HG03108 (cell line): ENCODE measurements around the gene NUMA1.

Source experiments
- ATAC-seq: cut with Tn5 transposase; IDR thresholded peaks from one replicate; pipeline ENCODE4 v1.9.1; 2021; ENCODE audit warnings: moderate library complexity; ENCODE audit not compliant: unreplicated experiment

Gene NUMA1, protein sequence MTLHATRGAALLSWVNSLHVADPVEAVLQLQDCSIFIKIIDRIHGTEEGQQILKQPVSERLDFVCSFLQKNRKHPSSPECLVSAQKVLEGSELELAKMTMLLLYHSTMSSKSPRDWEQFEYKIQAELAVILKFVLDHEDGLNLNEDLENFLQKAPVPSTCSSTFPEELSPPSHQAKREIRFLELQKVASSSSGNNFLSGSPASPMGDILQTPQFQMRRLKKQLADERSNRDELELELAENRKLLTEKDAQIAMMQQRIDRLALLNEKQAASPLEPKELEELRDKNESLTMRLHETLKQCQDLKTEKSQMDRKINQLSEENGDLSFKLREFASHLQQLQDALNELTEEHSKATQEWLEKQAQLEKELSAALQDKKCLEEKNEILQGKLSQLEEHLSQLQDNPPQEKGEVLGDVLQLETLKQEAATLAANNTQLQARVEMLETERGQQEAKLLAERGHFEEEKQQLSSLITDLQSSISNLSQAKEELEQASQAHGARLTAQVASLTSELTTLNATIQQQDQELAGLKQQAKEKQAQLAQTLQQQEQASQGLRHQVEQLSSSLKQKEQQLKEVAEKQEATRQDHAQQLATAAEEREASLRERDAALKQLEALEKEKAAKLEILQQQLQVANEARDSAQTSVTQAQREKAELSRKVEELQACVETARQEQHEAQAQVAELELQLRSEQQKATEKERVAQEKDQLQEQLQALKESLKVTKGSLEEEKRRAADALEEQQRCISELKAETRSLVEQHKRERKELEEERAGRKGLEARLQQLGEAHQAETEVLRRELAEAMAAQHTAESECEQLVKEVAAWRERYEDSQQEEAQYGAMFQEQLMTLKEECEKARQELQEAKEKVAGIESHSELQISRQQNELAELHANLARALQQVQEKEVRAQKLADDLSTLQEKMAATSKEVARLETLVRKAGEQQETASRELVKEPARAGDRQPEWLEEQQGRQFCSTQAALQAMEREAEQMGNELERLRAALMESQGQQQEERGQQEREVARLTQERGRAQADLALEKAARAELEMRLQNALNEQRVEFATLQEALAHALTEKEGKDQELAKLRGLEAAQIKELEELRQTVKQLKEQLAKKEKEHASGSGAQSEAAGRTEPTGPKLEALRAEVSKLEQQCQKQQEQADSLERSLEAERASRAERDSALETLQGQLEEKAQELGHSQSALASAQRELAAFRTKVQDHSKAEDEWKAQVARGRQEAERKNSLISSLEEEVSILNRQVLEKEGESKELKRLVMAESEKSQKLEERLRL (N-terminal part only)

DNA sequence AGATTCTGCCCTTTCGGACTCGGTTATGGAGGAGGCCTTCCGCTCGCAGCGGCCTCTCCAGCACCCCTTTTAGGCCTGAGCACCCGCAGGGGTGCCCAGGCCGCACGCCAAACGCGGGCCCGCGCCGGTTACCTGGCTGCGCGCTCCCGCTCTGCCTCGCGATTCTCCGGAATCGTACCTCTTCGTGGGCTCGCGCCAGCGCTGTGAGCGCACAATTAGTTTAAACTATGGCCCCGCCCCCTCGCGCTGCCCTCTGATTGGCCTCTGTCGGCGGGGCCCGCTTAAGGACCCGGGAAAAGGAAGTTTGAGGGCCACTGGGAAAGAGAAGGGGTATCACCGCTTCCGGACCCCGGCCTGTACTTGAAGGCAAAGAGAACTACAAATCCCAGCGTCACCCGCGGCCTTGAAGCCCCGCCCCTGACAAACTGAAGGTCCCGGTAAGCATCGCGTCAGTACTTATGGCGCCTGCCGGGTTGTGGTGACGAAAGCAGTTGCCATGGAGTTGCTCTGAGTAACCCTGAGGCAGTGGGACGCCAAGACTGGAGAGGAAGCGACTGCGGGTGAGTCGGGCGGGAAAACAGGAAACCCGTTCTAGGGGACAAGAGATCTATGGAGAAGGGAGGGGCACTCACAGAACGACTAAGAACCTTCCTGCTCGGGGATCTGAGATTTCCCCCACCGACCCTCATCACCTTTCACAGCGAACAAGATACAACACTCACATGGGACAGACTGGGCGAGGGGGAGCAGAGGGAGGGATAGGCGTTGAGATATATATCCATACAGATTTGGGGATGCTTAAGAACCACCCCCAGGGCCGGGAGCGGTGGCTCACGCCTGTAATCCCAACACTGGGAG is at the start of gene NUMA1, which contains the start of gene LRRC51:
TSS of gene NUMA1 (minus strand) at position 217 of the 858 bp plus-strand sequence. CDS start 44,599 bp downstream, outside the sequence.
TSS of gene LRRC51 (plus strand) at position 525 of the 858 bp plus-strand sequence. CDS start 8,234 bp downstream, outside the sequence.
- peak; percentile 94 for ATAC-seq

GRCh38 chr11:72129381-72129780 is 49.0 kb upstream of the NUMA1 start:
- no peak for ATAC-seq

GRCh38 chr11:72127923-72128322 is 47.6 kb upstream of the NUMA1 start:
- no peak for ATAC-seq

DNA sequence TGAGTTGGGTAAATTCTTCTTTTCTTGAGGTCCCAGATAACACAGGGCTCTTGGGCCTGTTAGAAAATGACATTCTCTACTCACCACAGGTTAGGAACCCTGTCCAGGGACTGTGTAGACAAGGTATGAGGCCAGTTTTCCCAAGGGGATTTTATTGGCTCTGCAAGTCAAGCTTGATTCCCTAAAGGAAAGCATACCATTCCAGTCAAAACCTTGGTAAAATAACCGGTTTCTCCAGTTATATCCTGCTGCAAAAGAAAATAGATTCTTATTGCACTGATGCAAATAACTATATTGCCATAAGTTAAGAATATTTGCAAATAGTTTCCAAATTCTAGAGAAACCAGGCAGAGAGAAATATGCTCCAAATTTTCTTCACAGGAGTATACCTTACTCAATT is 45.6 kb upstream of the NUMA1 start:
- no peak for ATAC-seq

GRCh38 chr11:72124046-72124445 is 43.7 kb upstream of the NUMA1 start:
- no peak for ATAC-seq

GRCh38 chr11:72123117-72123653 is 42.8 kb upstream of the NUMA1 start:
- ATAC-seq = no peak

DNA sequence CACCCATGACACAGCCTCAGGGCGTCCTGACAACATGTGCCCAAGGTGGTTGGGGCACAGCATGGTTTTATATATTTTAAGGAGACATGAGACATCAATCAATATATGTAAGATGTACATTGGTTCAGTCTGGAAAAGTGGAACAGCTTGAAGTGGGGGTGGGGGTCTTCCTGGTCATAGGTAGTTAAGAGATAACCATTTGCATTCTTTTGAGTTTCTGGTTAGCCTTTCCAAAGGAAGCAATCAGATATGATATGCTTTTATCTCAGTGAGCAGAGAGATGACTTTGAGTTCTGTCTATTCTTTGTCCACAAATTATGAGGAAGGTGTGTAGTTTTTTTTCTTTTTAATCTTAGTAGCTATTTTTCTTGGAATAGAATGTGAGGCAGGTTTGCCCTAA is 42.3 kb upstream of the NUMA1 start:
- no peak for ATAC-seq

DNA sequence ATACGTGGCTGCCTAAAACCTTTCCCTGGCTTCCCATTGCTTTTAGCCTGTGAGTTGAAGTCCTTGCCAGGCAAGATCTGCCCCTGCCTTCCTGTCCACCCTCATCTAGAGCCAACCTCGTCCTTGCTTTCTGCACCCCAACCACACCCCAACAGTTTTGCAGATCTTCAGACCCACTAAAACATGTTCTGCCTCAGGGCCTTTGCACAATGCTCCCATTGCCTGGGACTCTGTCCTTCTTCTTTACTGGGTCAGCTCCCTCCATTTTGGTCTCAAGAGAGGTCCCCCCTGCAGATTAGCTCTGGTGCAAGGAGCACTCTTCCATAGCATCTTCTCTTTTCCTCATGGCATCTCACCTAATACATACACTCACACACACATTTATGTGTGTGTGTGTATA is 40.6 kb upstream of the NUMA1 start:
- ATAC-seq = no peak

DNA sequence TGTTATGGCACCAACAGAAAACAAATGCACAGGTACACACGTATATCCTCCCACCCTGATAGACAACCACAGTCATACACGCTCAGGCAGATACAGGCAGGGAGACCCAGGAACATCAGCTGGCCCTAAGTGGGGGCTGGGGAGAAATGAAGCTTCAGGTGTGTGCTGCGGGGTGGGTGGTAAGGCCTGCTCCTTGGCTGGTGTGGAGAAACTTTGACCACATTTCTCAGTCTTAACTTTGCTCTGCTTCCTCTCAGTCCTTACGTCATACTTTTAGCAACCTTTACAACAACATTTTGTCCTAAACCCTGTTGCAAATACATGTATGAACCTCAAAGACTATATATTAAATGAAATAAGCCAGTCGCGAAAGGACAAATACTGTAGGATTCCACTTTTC is 38.9 kb upstream of the NUMA1 start:
- ATAC-seq = no peak

GRCh38 chr11:72116019-72116755 is 35.8 kb upstream of the NUMA1 start:
- no peak for ATAC-seq

DNA sequence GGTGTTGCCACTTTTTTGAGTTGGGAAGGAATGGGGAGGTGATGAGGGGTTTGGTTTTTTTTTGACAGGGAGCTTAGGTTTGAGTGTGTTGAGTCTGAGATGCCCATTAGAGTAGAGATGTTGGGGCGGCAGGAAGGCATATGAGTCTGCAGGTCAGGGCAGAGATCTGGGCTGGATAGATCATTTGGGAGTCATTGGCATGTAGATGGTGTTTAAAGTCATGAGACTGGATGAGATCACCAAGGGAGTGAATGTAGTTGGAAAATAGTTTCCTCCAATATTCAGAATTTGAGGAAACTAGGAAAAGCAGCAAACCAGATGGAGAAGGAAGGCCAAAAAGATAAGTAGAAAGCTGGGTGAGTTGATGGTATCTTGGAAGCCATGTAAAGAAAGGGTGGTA is 34.2 kb upstream of the NUMA1 start:
- no peak for ATAC-seq

- no peak for ATAC-seq
These were observed 32.9 kb upstream of the NUMA1 start for GRCh38 chr11:72112978-72113808.

DNA sequence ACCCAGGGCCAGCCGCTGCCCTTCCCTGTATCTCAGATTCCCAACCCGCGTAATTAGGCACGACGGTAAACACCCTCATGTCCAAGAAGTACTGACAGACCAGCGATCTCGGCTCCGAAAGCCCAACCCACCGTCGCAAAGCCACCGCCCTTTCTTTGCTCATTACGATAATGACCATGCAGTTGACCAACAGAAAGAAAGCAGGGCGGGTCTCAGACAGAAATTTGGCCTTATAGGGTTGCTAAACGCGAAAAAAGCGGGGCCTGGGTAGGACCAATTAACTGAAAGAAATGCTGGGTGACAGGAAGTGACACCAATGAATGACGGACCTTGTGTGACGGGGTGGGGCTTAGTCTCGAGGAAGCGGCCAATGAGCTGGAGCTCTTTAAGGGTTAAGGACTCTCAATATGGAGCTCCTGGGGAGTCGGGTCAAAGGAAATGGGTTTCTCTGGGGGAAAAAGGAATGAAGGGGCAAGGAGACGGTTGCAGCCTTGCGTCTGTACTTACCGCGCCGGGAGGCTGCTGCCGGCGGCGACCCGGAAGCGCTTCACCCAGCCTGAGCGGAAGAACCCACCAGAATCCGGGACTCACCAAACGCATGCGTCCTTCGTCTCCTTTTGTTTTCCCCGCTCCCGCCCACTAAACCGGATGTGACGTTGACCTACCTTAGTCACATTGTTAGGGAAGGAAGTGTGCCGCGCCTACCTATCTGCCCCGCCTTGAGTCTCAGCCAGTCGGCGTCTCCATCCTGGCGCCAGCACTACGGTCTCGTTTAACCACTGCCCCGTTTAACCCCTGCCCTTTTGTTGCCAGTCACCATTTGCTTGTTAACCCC is 32.0 kb upstream of the NUMA1 start, which contains the start of gene ANAPC15:
TSS of gene ANAPC15 (minus strand) at position 553 of the 835 bp plus-strand sequence. CDS start 1,419 bp downstream, outside the sequence.
- peak; percentile 84 for ATAC-seq

- no peak for ATAC-seq
These were observed 31.2 kb upstream of the NUMA1 start for GRCh38 chr11:72111300-72112142.

GRCh38 chr11:72105888-72106287 is 25.5 kb upstream of the NUMA1 start, which contains the start of gene TOMT:
TSS of gene TOMT (plus strand) at chr11:72105924. CDS start at chr11:72105952, 28 bp downstream.
- no peak for ATAC-seq

DNA sequence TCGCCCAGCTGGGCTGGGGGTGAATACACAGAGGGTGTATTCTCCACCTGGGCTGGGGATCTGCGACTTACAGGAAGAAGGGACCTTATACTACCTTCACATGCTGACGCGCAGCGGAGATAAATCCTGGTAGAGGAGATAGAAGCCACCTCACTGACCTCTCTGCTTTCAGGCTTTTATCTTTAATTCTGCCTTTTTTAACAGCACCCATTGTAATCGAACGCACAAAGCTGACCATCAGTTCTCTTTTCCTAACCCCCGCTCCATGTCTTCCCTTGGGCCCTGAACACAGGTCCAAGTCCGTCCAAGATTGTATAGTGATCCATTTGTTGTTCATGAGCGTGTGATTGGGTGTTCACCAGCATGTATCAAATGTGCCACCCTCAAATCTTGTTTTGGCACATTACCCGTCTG is 23.4 kb upstream of the NUMA1 start:
- ATAC-seq = no peak
